OCI-LY7 (cell line): Measurements from ENCODE around the gene PTAFR.

Experiments
- CTCF ChIP-seq: fragments of 200-600 bp; sonication (generic); conservative IDR thresholded peaks from 2 replicates; pipeline ENCODE4 v1.5.1; 2014; ENCODE audit warnings: mild to moderate bottlenecking, antibody characterized with exemption, low read length, moderate library complexity, mixed read lengths
- EZH2phosphoT487 ChIP-seq: fragments of 200-600 bp; sonication (generic); IDR thresholded peaks from 2 replicates; pipeline ENCODE4 v1.6.1; 2018; ENCODE audit warnings: low read depth, borderline replicate concordance, mild to moderate bottlenecking, mixed run types, antibody characterized with exemption, low read length, moderate library complexity, mixed read lengths

GRCh38 chr1:28110555-28110954 is 65.9 kb downstream of the PTAFR start:
- TF ChIP-seq CTCF (no peak), EZH2phosphoT487 (no peak)
